HG03520 (cell line): ENCODE data around the gene EXOC4.
A peak's percentile ranks its signal among the peaks of the same experiment; 100 is the strongest.

Experiments
- ATAC-seq: cut with Tn5 transposase; IDR thresholded peaks from one replicate; pipeline ENCODE4 v1.9.1; 2021; ENCODE audit warnings: mild to moderate bottlenecking, moderate library complexity; ENCODE audit not compliant: unreplicated experiment

Gene EXOC4

GRCh38 chr7:134084488-134085144, 831.7 kb downstream of the EXOC4 start:
- peak; percentile 71 for ATAC-seq

GRCh38 chr7:134085311-134085710, 832.4 kb downstream of the EXOC4 start:
- no peak for ATAC-seq

GRCh38 chr7:134086998-134087735, 834.3 kb downstream of the EXOC4 start:
- ATAC-seq, result no peak

- ATAC-seq, result no peak
Measured at GRCh38 chr7:134088199-134088598, 835.3 kb downstream of the EXOC4 start.

- no peak for ATAC-seq
Measured at GRCh38 chr7:134089446-134089845, 836.6 kb downstream of the EXOC4 start.

GRCh38 chr7:134098072-134098471, 845.2 kb downstream of the EXOC4 start:
- ATAC-seq, result no peak

GRCh38 chr7:134101716-134102115, 848.8 kb downstream of the EXOC4 start:
- ATAC-seq, result no peak

GRCh38 chr7:134104166-134104565, 851.3 kb downstream of the EXOC4 start:
- ATAC-seq, result no peak

- no peak for ATAC-seq
Measured at GRCh38 chr7:134105841-134106240, 853.0 kb downstream of the EXOC4 start.

GRCh38 chr7:134108802-134109201, 855.9 kb downstream of the EXOC4 start:
- ATAC-seq, result no peak

GRCh38 chr7:134113655-134114054, 860.8 kb downstream of the EXOC4 start:
- no peak for ATAC-seq

GRCh38 chr7:134114992-134115391, 862.1 kb downstream of the EXOC4 start:
- ATAC-seq, result no peak
